Measurements from ENCODE around the gene PRRG2. TPM values are rescaled to one million over a fixed set of nuclear protein-coding genes. Genes with fewer than 3 reads are reported as not detected.

PRRG2 gene
- total and polyA plus RNA-seq, 2 donors, result 2.2 to 5.5 TPM

- DNase-seq (ENCODE audit: low read depth in 6 of 9, low spot score in 9 of 9), result peak in 2 of 9 donors; percentile 47 to 58
- Histone ChIP-seq H3K4me1 (ENCODE audit: control insufficient read depth in 2 of 2, insufficient read depth in 2 of 2, low read length in 2 of 2) (peaks cover 13 to 79% of the 10 kb centered on the region in 2 donors), H3K36me3 (ENCODE audit: control insufficient read depth in 2 of 2, insufficient read depth in 2 of 2, low read length in 1 of 2) (peaks cover 57 to 59% of the 10 kb centered on the region in 2 donors), H3K9me3 (ENCODE audit: control insufficient read depth in 2 of 2, insufficient read depth in 1 of 2, low read length in 1 of 2) (peaks cover 2 to 9% of the 10 kb centered on the region in 2 donors), H3K27ac (ENCODE audit: low read depth in 1 of 2, low read length in 1 of 2) (peak overlapping the region in 1 of 2 donors; percentile 55), H3K27me3 (ENCODE audit: control insufficient read depth in 2 of 2, insufficient read depth in 1 of 2, low read length in 1 of 2) (no peaks in the 10 kb centered on the region), H3K4me3 (ENCODE audit: low read length in 2 of 2) (no peak overlapping the region)
- WGBS, result 96% methylated on average over 52 of the region's 53 CpGs
Observed at GRCh38 chr19:49555600-49556411, 25.3 kb upstream of the PRRG2 start.

GRCh38 chr19:49556412-49557398 lies 24.4 kb upstream of the PRRG2 start:
- Histone ChIP-seq H3K27me3 (ENCODE audit: control insufficient read depth in 2 of 2, insufficient read depth in 1 of 2, low read length in 1 of 2) (no peaks in the 10 kb centered on the region), H3K9me3 (ENCODE audit: control insufficient read depth in 2 of 2, insufficient read depth in 1 of 2, low read length in 1 of 2) (peaks cover 2 to 9% of the 10 kb centered on the region in 2 donors), H3K36me3 (ENCODE audit: control insufficient read depth in 2 of 2, insufficient read depth in 2 of 2, low read length in 1 of 2) (peaks cover 57 to 59% of the 10 kb centered on the region in 2 donors), H3K4me3 (ENCODE audit: low read length in 2 of 2) (no peak overlapping the region), H3K4me1 (ENCODE audit: control insufficient read depth in 2 of 2, insufficient read depth in 2 of 2, low read length in 2 of 2) (peaks cover 16 to 85% of the 10 kb centered on the region in 2 donors), H3K27ac (ENCODE audit: low read depth in 1 of 2, low read length in 1 of 2) (no peak overlapping the region)
- WGBS, result 96% methylated on average over 66 of the region's 66 CpGs
- no peak for DNase-seq (ENCODE audit: low read depth in 6 of 9, low spot score in 9 of 9)

- DNase-seq (ENCODE audit: low read depth in 6 of 9, low spot score in 9 of 9), result no peak
- Histone ChIP-seq H3K4me1 (ENCODE audit: control insufficient read depth in 2 of 2, insufficient read depth in 2 of 2, low read length in 2 of 2) (peaks cover 16 to 85% of the 10 kb centered on the region in 2 donors), H3K36me3 (ENCODE audit: control insufficient read depth in 2 of 2, insufficient read depth in 2 of 2, low read length in 1 of 2) (peaks cover 56 to 59% of the 10 kb centered on the region in 2 donors), H3K4me3 (ENCODE audit: low read length in 2 of 2) (no peak overlapping the region), H3K9me3 (ENCODE audit: control insufficient read depth in 2 of 2, insufficient read depth in 1 of 2, low read length in 1 of 2) (peaks cover 2 to 9% of the 10 kb centered on the region in 2 donors), H3K27me3 (ENCODE audit: control insufficient read depth in 2 of 2, insufficient read depth in 1 of 2, low read length in 1 of 2) (no peaks in the 10 kb centered on the region), H3K27ac (ENCODE audit: low read depth in 1 of 2, low read length in 1 of 2) (peak overlapping the region; percentile 3 to 21)
- WGBS, result 96% methylated on average over 18 of the region's 18 CpGs
Observed at GRCh38 chr19:49557641-49558325, 23.3 kb upstream of the PRRG2 start.

- H3K9me3 ChIP-seq (ENCODE audit: control insufficient read depth in 2 of 2, insufficient read depth in 1 of 2, low read length in 1 of 2), result peaks cover 2 to 9% of the 10 kb centered on the region in 2 donors
- no peak for DNase-seq (ENCODE audit: low read depth in 6 of 9, low spot score in 9 of 9)
- no peak overlapping the region for H3K4me3 ChIP-seq (ENCODE audit: low read length in 2 of 2)
- H3K27ac ChIP-seq (ENCODE audit: low read depth in 1 of 2, low read length in 1 of 2), result peak overlapping the region; percentile 20 to 56
- H3K27me3 ChIP-seq (ENCODE audit: control insufficient read depth in 2 of 2, insufficient read depth in 1 of 2, low read length in 1 of 2), result no peaks in the 10 kb centered on the region
- peaks cover 54 to 59% of the 10 kb centered on the region in 2 donors for H3K36me3 ChIP-seq (ENCODE audit: control insufficient read depth in 2 of 2, insufficient read depth in 2 of 2, low read length in 1 of 2)
- peaks cover 16 to 86% of the 10 kb centered on the region in 2 donors for H3K4me1 ChIP-seq (ENCODE audit: control insufficient read depth in 2 of 2, insufficient read depth in 2 of 2, low read length in 2 of 2)
- 90% methylated on average over 7 of the region's 7 CpGs for WGBS
Observed at GRCh38 chr19:49558591-49558990, 22.5 kb upstream of the PRRG2 start.

- Histone ChIP-seq H3K4me1 (ENCODE audit: control insufficient read depth in 2 of 2, insufficient read depth in 2 of 2, low read length in 2 of 2) (peaks cover 16 to 82% of the 10 kb centered on the region in 2 donors), H3K27ac (ENCODE audit: low read depth in 1 of 2, low read length in 1 of 2) (peak overlapping the region; percentile 20 to 71), H3K9me3 (ENCODE audit: control insufficient read depth in 2 of 2, insufficient read depth in 1 of 2, low read length in 1 of 2) (peaks cover 2 to 9% of the 10 kb centered on the region in 2 donors), H3K4me3 (ENCODE audit: low read length in 2 of 2) (no peak overlapping the region), H3K27me3 (ENCODE audit: control insufficient read depth in 2 of 2, insufficient read depth in 1 of 2, low read length in 1 of 2) (no peaks in the 10 kb centered on the region), H3K36me3 (ENCODE audit: control insufficient read depth in 2 of 2, insufficient read depth in 2 of 2, low read length in 1 of 2) (peaks cover 54 to 57% of the 10 kb centered on the region in 2 donors)
- WGBS, result 98% methylated on average over 3 of the region's 3 CpGs
- no peak for DNase-seq (ENCODE audit: low read depth in 6 of 9, low spot score in 9 of 9)
Observed at GRCh38 chr19:49559443-49559842, 21.7 kb upstream of the PRRG2 start.

- WGBS, result 90% methylated on average over 15 of the region's 15 CpGs
- no peaks in the 10 kb centered on the region for H3K27me3 ChIP-seq (ENCODE audit: control insufficient read depth in 2 of 2, insufficient read depth in 1 of 2, low read length in 1 of 2)
- peaks cover 0 to 5% of the 10 kb centered on the region in 2 donors for H3K9me3 ChIP-seq (ENCODE audit: control insufficient read depth in 2 of 2, insufficient read depth in 1 of 2, low read length in 1 of 2)
- H3K4me1 ChIP-seq (ENCODE audit: control insufficient read depth in 2 of 2, insufficient read depth in 2 of 2, low read length in 2 of 2), result peaks cover 13 to 82% of the 10 kb centered on the region in 2 donors
- H3K27ac ChIP-seq (ENCODE audit: low read depth in 1 of 2, low read length in 1 of 2), result peak overlapping the region; percentile 28 to 71
- H3K4me3 ChIP-seq (ENCODE audit: low read length in 2 of 2), result no peak overlapping the region
- DNase-seq (ENCODE audit: low read depth in 6 of 9, low spot score in 9 of 9), result no peak
- H3K36me3 ChIP-seq (ENCODE audit: control insufficient read depth in 2 of 2, insufficient read depth in 2 of 2, low read length in 1 of 2), result peaks cover 50 to 57% of the 10 kb centered on the region in 2 donors
Observed at GRCh38 chr19:49559928-49560327, 21.2 kb upstream of the PRRG2 start.

GRCh38 chr19:49560358-49560900 lies 20.7 kb upstream of the PRRG2 start:
- Histone ChIP-seq H3K27ac (ENCODE audit: low read depth in 1 of 2, low read length in 1 of 2) (peak overlapping the region; percentile 34 to 78), H3K4me1 (ENCODE audit: control insufficient read depth in 2 of 2, insufficient read depth in 2 of 2, low read length in 2 of 2) (peaks cover 14 to 82% of the 10 kb centered on the region in 2 donors), H3K4me3 (ENCODE audit: low read length in 2 of 2) (no peak overlapping the region), H3K36me3 (ENCODE audit: control insufficient read depth in 2 of 2, insufficient read depth in 2 of 2, low read length in 1 of 2) (peaks cover 49 to 53% of the 10 kb centered on the region in 2 donors), H3K9me3 (ENCODE audit: control insufficient read depth in 2 of 2, insufficient read depth in 1 of 2, low read length in 1 of 2) (peaks cover 0 to 4% of the 10 kb centered on the region in 2 donors), H3K27me3 (ENCODE audit: control insufficient read depth in 2 of 2, insufficient read depth in 1 of 2, low read length in 1 of 2) (no peaks in the 10 kb centered on the region)
- DNase-seq (ENCODE audit: low read depth in 6 of 9, low spot score in 9 of 9), result peak in 1 of 9 donors; percentile 51
- WGBS, result 38% methylated on average over 15 of the region's 15 CpGs

- H3K4me1 ChIP-seq (ENCODE audit: control insufficient read depth in 2 of 2, insufficient read depth in 2 of 2, low read length in 2 of 2), result peaks cover 29 to 84% of the 10 kb centered on the region in 2 donors
- 93% methylated on average over 6 of the region's 6 CpGs for WGBS
Observed at GRCh38 chr19:49564616-49565045, 16.5 kb upstream of the PRRG2 start.

More at GRCh38 chr19:49564616-49565045, 16.5 kb upstream of the PRRG2 start:
- Histone ChIP-seq H3K27ac (ENCODE audit: low read depth in 1 of 2, low read length in 1 of 2) (peak overlapping the region in 1 of 2 donors; percentile 65), H3K9me3 (ENCODE audit: control insufficient read depth in 2 of 2, insufficient read depth in 1 of 2, low read length in 1 of 2) (no peaks in the 10 kb centered on the region), H3K27me3 (ENCODE audit: control insufficient read depth in 2 of 2, insufficient read depth in 1 of 2, low read length in 1 of 2) (no peaks in the 10 kb centered on the region), H3K4me3 (ENCODE audit: low read length in 2 of 2) (no peak overlapping the region), H3K36me3 (ENCODE audit: control insufficient read depth in 2 of 2, insufficient read depth in 2 of 2, low read length in 1 of 2) (peaks cover 7 to 15% of the 10 kb centered on the region in 2 donors)
- peak in 1 of 9 donors; percentile 28 for DNase-seq (ENCODE audit: low read depth in 6 of 9, low spot score in 9 of 9)
